COLO668 (cell line): Measurements from ENCODE around the gene TMEM50B.
A peak's percentile ranks its signal among the peaks of the same experiment; 100 is the strongest.
"Not testable (repeated sequence)": the region's sequence is repeated elsewhere in the genome, so short reads cannot be mapped to it uniquely, and the experiment has no call there.

Source experiments
- DNase-seq: peaks from one replicate; lab custom pipeline; 2025; ENCODE audit not compliant: unreplicated experiment; lab: John Stamatoyannopoulos, UW

The TMEM50B gene

GRCh38 chr21:33478935-33479678 lies 667 bp downstream of the TMEM50B start:
- DNase-seq = peak; percentile 76

- DNase-seq = no peak
Observed at GRCh38 chr21:33478182-33478581, 1.6 kb downstream of the TMEM50B start.

GRCh38 chr21:33477066-33477465 lies 2.7 kb downstream of the TMEM50B start:
- no peak for DNase-seq

- DNase-seq = no peak
Observed at GRCh38 chr21:33473344-33473743, 6.4 kb downstream of the TMEM50B start.

- no peak for DNase-seq
Observed at GRCh38 chr21:33470701-33471100, 9.1 kb downstream of the TMEM50B start.

- not testable (repeated sequence) for DNase-seq
Observed at GRCh38 chr21:33469183-33469582, 10.6 kb downstream of the TMEM50B start.

- no peak for DNase-seq
Observed at GRCh38 chr21:33461538-33462250, 18.1 kb downstream of the TMEM50B start.

GRCh38 chr21:33458861-33459260 lies 20.9 kb downstream of the TMEM50B start:
- no peak for DNase-seq

- DNase-seq = no peak
Observed at GRCh38 chr21:33455686-33456446, 23.9 kb downstream of the TMEM50B start.

GRCh38 chr21:33452362-33452761 lies 27.4 kb downstream of the TMEM50B start:
- DNase-seq = no peak

GRCh38 chr21:33451634-33452071 lies 28.1 kb downstream of the TMEM50B start:
- DNase-seq = peak; percentile 16

GRCh38 chr21:33449616-33450015 lies 30.2 kb downstream of the TMEM50B start:
- DNase-seq = no peak

GRCh38 chr21:33446620-33447019 lies 33.2 kb downstream of the TMEM50B start:
- not testable (repeated sequence) for DNase-seq

GRCh38 chr21:33444499-33444898 lies 35.3 kb downstream of the TMEM50B start:
- DNase-seq = no peak

- no peak for DNase-seq
Observed at GRCh38 chr21:33443194-33443593, 36.6 kb downstream of the TMEM50B start.

GRCh38 chr21:33441489-33442477 lies 38.0 kb downstream of the TMEM50B start:
- peak; percentile 84 for DNase-seq

GRCh38 chr21:33437140-33437539 lies 42.6 kb downstream of the TMEM50B start:
- DNase-seq = no peak

- DNase-seq = no peak
Observed at GRCh38 chr21:33434770-33435360, 44.9 kb downstream of the TMEM50B start.

GRCh38 chr21:33433425-33434114 lies 46.2 kb downstream of the TMEM50B start:
- DNase-seq = no peak
